Measurements from ENCODE around the gene DDX49. TPM values are rescaled to one million over a fixed set of nuclear protein-coding genes. Genes with fewer than 3 reads are reported as not detected.

DDX49 gene
- total and polyA plus RNA-seq, 2 of the 4 experiments (the other 2 are of a cell fraction): 50.9 to 52.1 TPM

DNA sequence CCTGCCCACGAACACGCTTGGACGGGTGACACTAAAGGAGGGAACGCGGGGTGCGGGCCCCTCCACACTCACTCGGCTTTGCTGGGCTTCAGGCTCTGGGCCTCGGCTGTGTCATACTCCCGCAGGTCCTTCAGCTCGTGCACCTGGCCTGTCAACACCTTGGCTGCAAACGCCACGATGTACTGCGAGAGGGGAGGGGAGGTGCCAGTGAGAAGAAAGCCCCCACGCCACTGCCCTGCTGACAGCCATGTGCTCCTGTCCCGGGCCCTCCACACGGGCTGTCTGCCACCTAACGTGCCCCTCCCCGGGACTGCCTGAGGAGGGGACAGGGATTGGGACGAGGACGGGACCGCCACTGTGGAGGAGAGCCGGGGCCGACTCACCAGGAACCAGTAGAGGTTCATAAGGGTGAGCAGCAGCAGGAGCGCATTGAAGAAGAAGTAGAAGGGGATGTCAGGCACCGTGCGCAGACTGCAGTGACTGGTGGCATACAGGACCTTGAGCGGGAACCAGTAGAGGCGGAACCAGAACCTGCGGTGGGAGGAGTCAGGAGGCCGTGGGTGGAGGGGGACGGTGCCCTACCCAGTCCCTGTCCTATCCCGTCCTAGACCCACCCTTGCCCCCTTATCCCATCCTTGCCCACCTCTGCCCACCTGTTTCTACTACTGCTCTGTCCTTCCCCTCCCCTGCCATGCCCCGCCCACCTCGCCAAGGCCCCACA, 40.5 kb upstream of the DDX49 start:
- H3K56ac ChIP-seq (ENCODE audit: extremely low read depth, insufficient read depth, low read length): no peak overlapping the region
- no peak overlapping the region for H3K9ac ChIP-seq (ENCODE audit: low read depth, low read length)
- H2AK5ac ChIP-seq (ENCODE audit: low read depth, low read length): no peak overlapping the region
- no peak overlapping the region for H3K27ac ChIP-seq (ENCODE audit: insufficient read depth, low read length)
- no peak for DNase-seq
- in situ Hi-C loops (cut with MboI; ENCODE audit: low sequenced_read_pairs) (no loop called here), dilution Hi-C loops (cut with HindIII; ENCODE audit: low sequenced_read_pairs, unreplicated experiment) (no loop called here), intact Hi-C loops (cut with micrococcal nuclease) (no loop called here)
- H3K4me3 ChIP-seq (ENCODE audit: insufficient read depth, low read depth, low read length): no peak overlapping the region
- 92% methylated on average over 21 of the region's 34 CpGs; no CpG with 5 or more reads in 1 of the 2 experiments for WGBS, 2 experiments (ENCODE audit: extremely low coverage in 2 of 2, insufficient read length in 1 of 2)
- H3K9me1 ChIP-seq (ENCODE audit: insufficient read depth, low read length): no peaks in the 10 kb centered on the region; the same call in 1 of the 2 replicates
- no peaks in the 10 kb centered on the region for H3K4me1 ChIP-seq (ENCODE audit: control insufficient read depth, insufficient read depth, low read length)
- peaks cover 3% of the 10 kb centered on the region; the same call in 1 of the 2 replicates for H3K36me3 ChIP-seq (ENCODE audit: control insufficient read depth, insufficient read depth, low read length)
- H3K79me1 ChIP-seq (ENCODE audit: low read depth in 1 of 2, low read length in 2 of 2): no peaks in the 10 kb centered on the region
- ChIA-PET POLR2A (ENCODE audit: unreplicated experiment) (no interaction called here), CTCF (no interaction called here)
- peak; percentile 8; the same call in 1 of the 2 replicates for ATAC-seq (ENCODE audit: low read depth)
- no peak overlapping the region for H2BK15ac ChIP-seq (ENCODE audit: low read depth, low read length)
- H3K18ac ChIP-seq (ENCODE audit: low read depth, low read length): no peak overlapping the region
- H4K20me1 ChIP-seq (ENCODE audit: insufficient read depth, low read length): no peaks in the 10 kb centered on the region; the same call in 1 of the 2 replicates
- TF ChIP-seq MAFK (IDR thresholded peaks at IDR 0.05; ENCODE audit: low read depth, low read length) (no peak), CEBPB (IDR thresholded peaks at IDR 0.05; ENCODE audit: low read depth, low read length) (no peak), BHLHE40 (IDR thresholded peaks at IDR 0.05; ENCODE audit: low read depth, low read length) (no peak), NFE2L2 (IDR thresholded peaks at IDR 0.05; ENCODE audit: low read depth, low read length) (no peak), CHD1 (IDR thresholded peaks at IDR 0.05; ENCODE audit: low read depth, low read length) (no peak), RAD21 (IDR thresholded peaks at IDR 0.05; ENCODE audit: low read length) (no peak), RFX5 (IDR thresholded peaks at IDR 0.05; ENCODE audit: low read depth, low read length) (no peak), RCOR1 (IDR thresholded peaks at IDR 0.05; ENCODE audit: insufficient replicate concordance, low read length) (no peak), SMC3 (IDR thresholded peaks at IDR 0.05; ENCODE audit: low read depth, low read length) (no peak), MAZ (IDR thresholded peaks at IDR 0.05; ENCODE audit: borderline replicate concordance, low read depth, low read length) (no peak), MXI1 (IDR thresholded peaks at IDR 0.05; ENCODE audit: borderline replicate concordance, low read depth, low read length) (no peak), POLR2A (IDR thresholded peaks at IDR 0.05; ENCODE audit: low read depth, low read length) (no peak)
- TF ChIP-seq, protein P1, sequence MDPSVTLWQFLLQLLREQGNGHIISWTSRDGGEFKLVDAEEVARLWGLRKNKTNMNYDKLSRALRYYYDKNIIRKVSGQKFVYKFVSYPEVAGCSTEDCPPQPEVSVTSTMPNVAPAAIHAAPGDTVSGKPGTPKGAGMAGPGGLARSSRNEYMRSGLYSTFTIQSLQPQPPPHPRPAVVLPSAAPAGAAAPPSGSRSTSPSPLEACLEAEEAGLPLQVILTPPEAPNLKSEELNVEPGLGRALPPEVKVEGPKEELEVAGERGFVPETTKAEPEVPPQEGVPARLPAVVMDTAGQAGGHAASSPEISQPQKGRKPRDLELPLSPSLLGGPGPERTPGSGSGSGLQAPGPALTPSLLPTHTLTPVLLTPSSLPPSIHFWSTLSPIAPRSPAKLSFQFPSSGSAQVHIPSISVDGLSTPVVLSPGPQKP (IDR thresholded peaks at IDR 0.05; ENCODE audit: borderline replicate concordance, low read depth, low read length): no peak
- TF ChIP-seq, protein P2, sequence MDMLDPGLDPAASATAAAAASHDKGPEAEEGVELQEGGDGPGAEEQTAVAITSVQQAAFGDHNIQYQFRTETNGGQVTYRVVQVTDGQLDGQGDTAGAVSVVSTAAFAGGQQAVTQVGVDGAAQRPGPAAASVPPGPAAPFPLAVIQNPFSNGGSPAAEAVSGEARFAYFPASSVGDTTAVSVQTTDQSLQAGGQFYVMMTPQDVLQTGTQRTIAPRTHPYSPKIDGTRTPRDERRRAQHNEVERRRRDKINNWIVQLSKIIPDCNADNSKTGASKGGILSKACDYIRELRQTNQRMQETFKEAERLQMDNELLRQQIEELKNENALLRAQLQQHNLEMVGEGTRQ (IDR thresholded peaks at IDR 0.05; ENCODE audit: low read depth, low read length): no peak
- TF ChIP-seq, protein P3, sequence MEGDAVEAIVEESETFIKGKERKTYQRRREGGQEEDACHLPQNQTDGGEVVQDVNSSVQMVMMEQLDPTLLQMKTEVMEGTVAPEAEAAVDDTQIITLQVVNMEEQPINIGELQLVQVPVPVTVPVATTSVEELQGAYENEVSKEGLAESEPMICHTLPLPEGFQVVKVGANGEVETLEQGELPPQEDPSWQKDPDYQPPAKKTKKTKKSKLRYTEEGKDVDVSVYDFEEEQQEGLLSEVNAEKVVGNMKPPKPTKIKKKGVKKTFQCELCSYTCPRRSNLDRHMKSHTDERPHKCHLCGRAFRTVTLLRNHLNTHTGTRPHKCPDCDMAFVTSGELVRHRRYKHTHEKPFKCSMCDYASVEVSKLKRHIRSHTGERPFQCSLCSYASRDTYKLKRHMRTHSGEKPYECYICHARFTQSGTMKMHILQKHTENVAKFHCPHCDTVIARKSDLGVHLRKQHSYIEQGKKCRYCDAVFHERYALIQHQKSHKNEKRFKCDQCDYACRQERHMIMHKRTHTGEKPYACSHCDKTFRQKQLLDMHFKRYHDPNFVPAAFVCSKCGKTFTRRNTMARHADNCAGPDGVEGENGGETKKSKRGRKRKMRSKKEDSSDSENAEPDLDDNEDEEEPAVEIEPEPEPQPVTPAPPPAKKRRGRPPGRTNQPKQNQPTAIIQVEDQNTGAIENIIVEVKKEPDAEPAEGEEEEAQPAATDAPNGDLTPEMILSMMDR (conservative IDR thresholded peaks at IDR 0.05; ENCODE audit: low read depth, low read length): no peak
- H3K23ac ChIP-seq (ENCODE audit: low read depth, low read length): no peak overlapping the region
- H4K5ac ChIP-seq (ENCODE audit: low read depth, low read length): no peak overlapping the region
- H3K4ac ChIP-seq (ENCODE audit: low read depth, low read length): no peak overlapping the region
- no peak overlapping the region for H2BK20ac ChIP-seq (ENCODE audit: low read depth, low read length)
- peaks cover 6% of the 10 kb centered on the region; the same call in 1 of the 2 replicates for H3K9me3 ChIP-seq (ENCODE audit: control insufficient read depth, insufficient read depth, low read length)
- H2AFZ ChIP-seq (replicated peaks; ENCODE audit: low read length, poor library complexity): no peak overlapping the region
- no TSS peak for BruUV-seq (replicated peaks)
- no peak overlapping the region for H2BK5ac ChIP-seq (ENCODE audit: low read depth, low read length, poor library complexity, severe bottlenecking)
- H4K91ac ChIP-seq (ENCODE audit: insufficient read depth, low read depth, low read length): no peak overlapping the region
- H3K4me2 ChIP-seq (ENCODE audit: low read depth, low read length): no peak overlapping the region
- no peak overlapping the region for H2BK120ac ChIP-seq (ENCODE audit: low read depth, low read length)
- peak overlapping the region; percentile 65 for H2AK9ac ChIP-seq (replicated peaks; ENCODE audit: low read depth, low read length, poor library complexity)
- H3K27me3 ChIP-seq (ENCODE audit: control insufficient read depth, insufficient read depth, low read length): no peaks in the 10 kb centered on the region
- no peak overlapping the region for H4K8ac ChIP-seq (ENCODE audit: low read depth in 2 of 2, low read length in 2 of 2)
- no peak overlapping the region for H3K14ac ChIP-seq (replicated peaks; ENCODE audit: low read depth, low read length)
